Pulmonary artery endothelial cell (primary cell): Measurements from ENCODE around the gene DHRS2. TPM values are rescaled to one million over a fixed set of nuclear protein-coding genes. Genes with fewer than 3 reads are reported as not detected.

Source experiments
- DNase-seq: peaks from one replicate; pipeline ENCODE4 v3.0.0-alpha.2; 2011; ENCODE audit warnings: low read depth, low spot score
- total RNA-seq: library from RNA; depleted of rRNA; stranded (reverse); fragments of >200 nt; gene quantifications from 2 replicates; pipeline ENCODE4 v1.2.3, GENCODE V29; 2014

The DHRS2 gene
- total RNA-seq, 1 donor from 2014 or later: 0.07 TPM

GRCh38 chr14:23646648-23647549, 10.7 kb downstream of the DHRS2 start:
- DNase-seq: no peak

GRCh38 chr14:23647619-23648018, 11.5 kb downstream of the DHRS2 start:
- DNase-seq: no peak

GRCh38 chr14:23648764-23649460, 12.7 kb downstream of the DHRS2 start:
- DNase-seq: no peak

- DNase-seq: no peak
These were observed 14.3 kb downstream of the DHRS2 start for GRCh38 chr14:23650506-23650905.

GRCh38 chr14:23653051-23653450, 16.9 kb downstream of the DHRS2 start:
- DNase-seq: no peak

- no peak for DNase-seq
These were observed 18.1 kb downstream of the DHRS2 start for GRCh38 chr14:23654231-23654630.

- DNase-seq: no peak
These were observed 21.9 kb downstream of the DHRS2 start for GRCh38 chr14:23657959-23658470.

- DNase-seq: no peak
These were observed 24.4 kb downstream of the DHRS2 start for GRCh38 chr14:23660290-23661226.

- DNase-seq: no peak
These were observed 25.4 kb downstream of the DHRS2 start for GRCh38 chr14:23661542-23661941.

GRCh38 chr14:23663127-23663526, 27.0 kb downstream of the DHRS2 start:
- DNase-seq: no peak

GRCh38 chr14:23663711-23664110, 27.5 kb downstream of the DHRS2 start:
- no peak for DNase-seq

- no peak for DNase-seq
These were observed 28.2 kb downstream of the DHRS2 start for GRCh38 chr14:23664207-23664885.

GRCh38 chr14:23665302-23666016, 29.3 kb downstream of the DHRS2 start:
- no peak for DNase-seq

- DNase-seq: no peak
These were observed 31.0 kb downstream of the DHRS2 start for GRCh38 chr14:23667134-23667533.

GRCh38 chr14:23669441-23669840, 33.3 kb downstream of the DHRS2 start:
- no peak for DNase-seq

- DNase-seq: no peak
These were observed 34.3 kb downstream of the DHRS2 start for GRCh38 chr14:23670481-23670880.

- DNase-seq: no peak
These were observed 36.0 kb downstream of the DHRS2 start for GRCh38 chr14:23672200-23672599.

GRCh38 chr14:23675337-23675736, 39.2 kb downstream of the DHRS2 start:
- no peak for DNase-seq

GRCh38 chr14:23675906-23676305, 39.7 kb downstream of the DHRS2 start:
- DNase-seq: no peak

GRCh38 chr14:23681337-23681736, 45.2 kb downstream of the DHRS2 start:
- no peak for DNase-seq
